Myocyte (in vitro differentiated cells): ENCODE results near the gene EFTUD2. TPM values are rescaled to one million over a fixed set of nuclear protein-coding genes. Genes with fewer than 3 reads are reported as not detected.

ENCODE experiments used
- DNase-seq: peaks from one replicate; pipeline ENCODE4 v3.0.0-alpha.2; 2012; ENCODE audit warnings: low read depth
- total RNA-seq: library from RNA; depleted of rRNA; stranded (reverse); fragments of >200 nt; gene quantifications from 2 replicates; pipeline ENCODE4 v1.2.3, GENCODE V29; 2014

Gene EFTUD2
- total RNA-seq, 1 donor from 2014 or later: 111 TPM

DNA sequence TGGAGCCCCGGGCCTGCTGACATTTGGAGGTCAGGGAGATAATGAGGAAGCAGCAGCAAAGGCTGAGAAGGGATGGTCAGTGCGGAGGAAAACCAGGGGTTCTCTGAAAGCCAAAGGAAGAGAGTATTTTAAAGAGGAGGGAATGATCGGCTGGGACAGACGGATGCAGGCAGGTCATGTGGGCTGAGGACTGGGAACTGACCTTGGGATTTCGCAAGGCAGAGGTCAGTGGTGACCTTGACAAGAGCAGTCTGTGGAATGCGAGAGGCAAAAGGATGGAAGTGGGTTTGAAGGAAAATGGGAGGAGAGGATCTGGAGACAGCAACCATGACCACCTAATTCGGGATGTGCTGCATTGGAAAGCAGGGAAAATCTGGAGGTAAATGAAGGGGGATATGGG is 10.2 kb downstream of the EFTUD2 start:
- no peak for DNase-seq

DNA sequence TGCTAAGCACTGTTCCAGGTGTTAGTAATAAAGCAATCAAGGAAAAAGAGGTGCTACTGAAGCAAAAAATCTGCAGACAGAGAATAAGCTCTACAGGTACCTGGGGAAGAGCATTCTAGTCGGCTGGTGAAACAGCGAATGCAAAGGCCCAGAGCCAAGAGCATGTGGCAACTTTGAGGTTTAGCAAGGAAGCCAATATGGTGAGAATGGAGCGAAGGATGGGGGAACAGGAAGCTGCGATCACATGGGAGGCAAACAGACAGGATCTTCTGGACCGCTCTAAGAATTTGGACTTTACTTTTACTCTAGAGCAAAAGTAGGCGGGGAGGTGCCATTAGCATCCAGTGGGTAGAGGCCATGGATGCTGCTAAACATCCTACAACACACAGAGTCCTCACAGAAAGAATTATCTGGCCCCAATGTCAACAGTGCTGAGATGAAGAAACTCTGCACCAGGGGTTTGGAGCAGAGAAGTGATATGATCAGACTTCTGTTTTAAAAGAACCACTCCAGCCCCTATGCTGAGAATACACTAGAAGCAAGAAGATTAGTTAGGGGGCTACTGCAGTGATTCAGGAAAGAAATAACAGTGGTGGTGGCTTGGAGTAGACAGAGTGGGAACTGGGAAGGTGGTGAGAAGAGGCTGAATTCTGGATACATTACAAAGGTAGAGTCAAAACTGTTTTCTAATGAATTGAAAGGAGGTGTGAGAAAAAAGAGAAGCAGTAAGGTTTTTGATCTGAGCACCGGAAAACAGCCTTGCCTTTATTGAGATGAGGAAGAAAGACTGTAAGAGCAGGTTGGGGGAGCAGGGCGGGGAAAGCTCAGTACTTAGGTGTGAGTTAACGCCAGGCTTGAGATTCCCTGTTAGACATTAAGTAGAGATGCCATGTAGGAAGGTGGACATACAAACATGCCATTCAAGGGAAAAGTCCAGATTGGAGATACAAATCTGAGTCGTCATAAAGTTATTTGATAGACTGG is 11.0 kb downstream of the EFTUD2 start:
- DNase-seq: no peak

DNA sequence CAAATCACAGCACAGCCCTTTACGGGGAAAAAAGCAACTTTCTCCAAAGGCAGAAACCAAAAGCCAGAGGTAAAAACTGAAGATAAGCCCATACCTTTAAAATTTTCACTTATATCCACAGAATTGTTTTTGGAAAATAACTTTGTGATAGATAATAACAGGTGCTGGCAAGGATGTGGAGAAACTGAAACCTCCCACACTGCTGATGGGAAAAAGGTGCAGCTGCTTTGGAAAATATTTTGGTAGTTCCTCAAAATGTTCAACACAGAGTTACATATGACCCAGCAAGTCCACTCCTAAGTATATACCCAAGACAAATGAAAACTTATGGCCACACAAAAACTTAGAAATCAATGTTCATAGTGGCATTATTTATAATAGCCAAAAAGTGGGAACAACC is 12.2 kb downstream of the EFTUD2 start:
- peak; percentile 60 for DNase-seq

DNA sequence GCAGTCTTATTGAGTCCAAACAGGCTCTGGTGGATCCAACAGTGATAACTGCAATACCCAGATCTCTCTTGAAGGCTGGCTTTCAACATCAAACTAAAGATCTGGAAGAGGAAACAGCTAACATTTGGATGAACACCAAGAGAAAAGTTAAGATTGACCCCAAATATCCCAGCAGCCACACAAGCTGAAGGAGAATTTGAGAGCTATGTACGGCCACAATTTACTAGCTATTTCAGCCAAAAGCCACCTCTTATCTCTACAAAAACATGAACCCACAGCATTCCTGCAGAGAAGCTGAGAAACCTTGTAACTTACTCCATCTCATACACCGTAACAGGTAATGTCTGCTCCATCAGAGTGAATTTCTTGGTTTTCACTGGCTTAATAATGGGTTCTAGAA is 14.3 kb downstream of the EFTUD2 start:
- no peak for DNase-seq

DNA sequence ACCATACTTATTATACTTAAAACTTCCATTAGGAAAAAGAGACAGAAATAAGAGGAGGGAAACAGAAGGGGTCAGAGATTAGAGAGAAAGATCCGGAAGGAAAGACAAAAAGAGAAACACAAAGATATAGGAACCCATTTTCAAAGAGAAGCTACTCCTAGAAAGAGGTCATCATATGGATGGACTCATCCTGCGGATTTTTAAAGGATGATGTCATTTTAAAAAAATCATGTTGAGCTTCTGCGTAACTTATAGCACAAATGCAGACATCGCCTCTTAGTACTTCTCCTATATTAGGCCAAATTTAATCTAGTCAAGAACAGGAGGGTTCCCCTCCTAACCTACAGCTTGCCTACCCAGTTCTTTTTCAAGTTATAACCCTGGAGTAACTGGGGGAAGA is 18.1 kb downstream of the EFTUD2 start:
- DNase-seq: no peak

DNA sequence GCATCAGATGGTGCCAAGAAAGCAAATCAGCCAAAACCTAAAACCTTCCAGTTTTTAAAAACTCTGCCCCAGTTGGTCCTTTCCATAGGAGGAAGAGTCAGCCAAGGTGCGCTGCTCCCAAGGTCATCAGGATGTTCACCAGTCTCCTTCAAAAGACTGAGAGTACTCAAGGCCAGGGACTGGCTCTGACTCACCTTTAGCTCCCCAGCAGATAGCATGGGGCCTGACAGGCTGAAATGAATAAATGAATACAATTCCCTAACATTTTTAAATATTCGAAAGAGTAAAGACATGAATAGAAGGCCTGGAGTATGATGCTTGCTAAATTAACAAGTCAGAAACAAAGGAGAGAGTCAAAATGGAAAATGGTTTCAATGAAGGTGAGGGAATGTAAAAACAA is 19.2 kb downstream of the EFTUD2 start:
- DNase-seq: no peak

DNA sequence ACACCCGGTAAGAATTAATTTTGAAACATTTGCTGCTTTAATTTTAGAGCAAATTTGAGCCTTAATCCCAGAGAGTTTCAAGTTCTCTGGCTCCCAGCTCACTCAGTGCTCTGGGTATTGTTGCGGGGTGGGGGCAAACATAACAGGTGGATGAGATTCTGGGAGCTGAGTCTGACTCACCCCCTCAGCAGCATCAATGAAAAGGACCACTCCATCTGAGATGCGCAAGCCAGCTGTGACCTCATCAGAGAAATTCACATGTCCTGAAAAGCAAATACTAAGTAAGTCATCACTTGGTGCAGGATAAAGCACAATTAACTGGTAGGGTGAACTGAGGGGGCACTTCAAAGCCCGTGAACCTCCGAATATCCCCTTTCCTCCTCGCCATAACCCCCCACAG is 19.9 kb downstream of the EFTUD2 start:
- DNase-seq: no peak

DNA sequence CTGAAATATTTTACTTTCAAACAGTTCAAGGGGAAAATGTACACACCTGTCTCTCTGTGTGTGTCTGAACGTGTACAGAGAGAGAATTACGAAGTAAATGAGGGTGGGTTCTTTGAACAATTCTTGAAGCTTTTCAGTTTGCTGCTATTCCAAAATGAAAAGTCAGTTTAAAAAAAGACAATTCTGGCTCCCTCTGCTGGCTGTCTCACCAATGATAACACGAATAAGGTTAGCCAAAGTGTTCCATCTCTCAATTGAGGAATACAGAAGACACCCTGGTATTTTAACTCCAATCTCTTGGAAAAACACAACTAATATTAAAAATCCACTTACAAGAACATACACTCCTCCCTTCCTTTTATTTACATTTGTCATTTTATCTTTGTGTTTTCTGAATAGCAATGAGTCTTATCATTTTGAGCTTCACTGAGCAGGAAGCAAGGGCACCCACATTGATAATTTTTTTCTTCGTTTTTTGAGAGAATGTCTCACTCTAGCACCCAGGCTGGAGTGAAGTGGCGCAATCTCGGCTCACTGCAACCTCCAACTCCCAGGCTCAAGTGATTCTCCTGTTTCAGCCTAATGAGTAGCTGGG is 20.5 kb downstream of the EFTUD2 start:
- peak; percentile 40 for DNase-seq

DNA sequence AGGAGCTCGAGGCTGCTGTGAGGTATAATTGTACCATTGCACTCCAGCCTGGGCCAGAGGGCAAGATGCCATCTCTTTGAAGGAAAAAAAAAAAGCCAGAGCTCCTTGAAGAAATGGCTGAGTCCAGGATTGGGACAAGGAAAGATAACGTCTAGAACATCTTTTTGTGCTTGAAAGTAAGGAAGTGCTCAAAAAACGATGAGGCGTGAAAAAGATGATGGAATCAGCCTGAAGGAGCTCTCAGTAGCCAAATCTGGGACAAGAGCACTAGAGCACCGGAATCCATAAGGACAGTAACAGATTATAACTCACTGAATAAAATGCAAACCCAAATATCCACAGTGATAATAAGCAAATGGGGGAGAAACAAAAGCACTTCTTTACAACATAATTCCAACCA is 22.1 kb downstream of the EFTUD2 start:
- DNase-seq: no peak

DNA sequence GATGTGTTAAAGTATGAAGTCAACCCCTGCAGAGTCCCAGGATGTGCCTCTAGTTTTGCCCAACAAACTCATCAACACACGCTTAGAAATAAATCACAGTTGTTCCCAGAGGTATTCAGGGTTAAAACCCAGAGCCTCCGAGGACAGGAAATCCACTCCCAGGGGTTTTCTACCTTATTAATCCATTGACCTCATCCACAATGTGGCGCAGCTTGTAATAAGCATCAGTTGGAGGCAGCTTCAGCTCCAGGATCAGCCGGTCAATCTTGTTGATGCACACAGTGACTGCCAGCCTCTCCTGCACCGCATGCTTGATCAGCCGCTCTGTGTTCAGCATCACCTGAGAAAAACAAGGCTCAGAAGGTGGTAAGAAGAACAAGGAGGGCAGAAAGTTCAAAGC is 23.5 kb downstream of the EFTUD2 start:
- DNase-seq: no peak

DNA sequence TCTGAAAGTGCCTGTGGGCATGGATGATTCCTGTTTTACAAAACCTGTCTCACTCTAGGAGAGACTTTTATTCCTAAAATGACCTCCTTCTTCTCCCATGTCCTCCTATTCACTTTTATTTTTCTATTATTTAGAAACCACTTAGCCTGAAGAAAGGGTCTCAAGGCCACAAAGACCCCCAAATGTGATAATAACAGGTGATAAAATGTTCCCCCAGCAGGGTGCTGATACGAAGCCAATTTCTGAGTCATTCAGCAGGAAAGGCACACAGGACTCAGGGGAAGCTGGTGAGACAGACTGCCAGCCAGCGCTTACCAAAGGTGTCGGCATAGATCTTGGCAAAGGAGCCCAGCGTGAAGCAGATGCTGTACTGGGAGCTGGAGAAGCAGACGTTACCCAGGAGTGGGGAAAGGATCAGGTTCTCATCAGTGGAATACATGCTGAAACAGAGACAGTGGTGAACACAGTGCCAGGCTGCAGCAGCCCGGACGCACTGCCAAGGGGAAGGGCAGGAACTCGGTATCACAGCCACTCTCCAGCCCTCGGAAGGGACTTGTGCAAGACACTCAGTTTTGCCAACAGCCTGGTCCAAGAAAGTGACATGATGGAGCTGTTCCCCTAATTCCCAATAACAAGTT is 27.0 kb downstream of the EFTUD2 start:
- DNase-seq: no peak

DNA sequence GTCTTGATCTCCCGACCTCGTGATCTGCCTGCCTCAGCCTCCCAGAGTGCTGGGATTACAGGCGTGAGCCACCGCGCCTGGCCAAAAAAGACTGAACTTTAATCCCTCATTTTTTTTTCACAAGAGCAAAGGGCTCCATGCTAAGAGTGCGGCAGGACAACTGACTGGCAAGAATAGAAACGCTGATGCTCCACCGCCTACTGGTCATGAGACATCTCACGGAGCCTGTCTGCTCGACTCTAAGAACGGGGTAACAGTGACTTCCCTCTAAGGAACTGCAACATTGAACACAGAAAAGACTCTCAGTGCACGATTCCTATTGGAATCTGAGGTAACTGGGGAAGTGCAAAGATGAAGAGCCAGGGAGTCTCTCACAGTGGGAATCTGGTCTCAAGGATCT is 27.7 kb downstream of the EFTUD2 start:
- no peak for DNase-seq

DNA sequence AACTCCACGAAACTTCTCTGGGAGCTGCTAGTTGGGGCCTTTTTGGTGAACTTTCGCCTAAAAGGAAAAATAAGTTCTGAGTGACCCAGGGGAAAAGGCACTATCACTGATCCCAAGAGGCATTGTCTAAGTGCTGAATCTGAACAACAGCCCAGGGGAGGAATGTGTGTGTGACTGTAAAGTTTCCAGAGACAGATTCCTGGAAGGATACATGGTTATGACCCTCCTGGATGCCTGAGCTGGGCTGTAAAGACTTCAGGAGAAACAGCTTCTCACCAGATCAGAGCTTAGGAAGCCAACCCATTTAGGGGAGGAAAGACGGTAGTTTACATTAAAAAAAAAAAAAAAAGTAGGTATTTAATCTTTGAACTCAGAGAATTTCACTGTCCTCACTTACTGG is 31.4 kb downstream of the EFTUD2 start:
- DNase-seq: no peak

DNA sequence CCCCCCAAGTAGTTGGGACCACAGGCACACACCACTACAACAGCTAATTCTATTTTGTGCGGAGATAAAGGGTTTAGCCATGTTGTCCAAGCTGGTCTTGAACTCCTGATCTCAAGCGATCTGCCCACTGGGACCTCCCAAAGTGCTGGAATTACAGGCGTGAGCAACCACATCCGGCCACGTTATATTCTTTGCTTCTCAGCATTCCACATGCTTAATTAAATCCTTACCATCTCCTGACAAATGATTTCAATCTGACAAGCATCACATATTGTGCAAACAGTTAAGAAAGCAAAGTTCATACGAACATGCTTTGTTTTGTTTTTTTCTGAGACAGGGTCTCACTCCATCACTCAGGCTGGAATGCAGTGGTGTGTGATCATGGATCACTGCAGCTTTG is 33.3 kb downstream of the EFTUD2 start:
- DNase-seq: no peak

DNA sequence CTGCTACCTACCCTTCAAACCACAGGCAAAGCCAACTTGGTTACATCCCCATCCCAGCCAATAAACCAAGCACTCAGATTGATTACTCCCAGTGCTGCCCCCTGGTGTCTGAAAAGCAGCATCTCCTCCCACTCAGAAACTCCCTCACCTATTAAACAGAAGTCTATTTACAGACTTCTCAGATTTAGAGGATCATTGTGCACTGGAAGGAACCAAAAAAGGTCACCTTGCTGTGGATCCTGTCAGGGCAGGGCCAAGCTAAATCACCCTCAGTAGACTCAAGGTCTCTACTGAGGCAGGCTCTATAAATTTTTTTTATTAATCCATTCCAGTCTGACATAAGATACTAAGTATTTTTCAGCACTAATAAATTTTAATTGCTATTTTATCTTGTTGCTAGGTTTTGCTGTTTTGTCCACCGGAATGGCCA is 34.0 kb downstream of the EFTUD2 start:
- DNase-seq: peak; percentile 79

DNA sequence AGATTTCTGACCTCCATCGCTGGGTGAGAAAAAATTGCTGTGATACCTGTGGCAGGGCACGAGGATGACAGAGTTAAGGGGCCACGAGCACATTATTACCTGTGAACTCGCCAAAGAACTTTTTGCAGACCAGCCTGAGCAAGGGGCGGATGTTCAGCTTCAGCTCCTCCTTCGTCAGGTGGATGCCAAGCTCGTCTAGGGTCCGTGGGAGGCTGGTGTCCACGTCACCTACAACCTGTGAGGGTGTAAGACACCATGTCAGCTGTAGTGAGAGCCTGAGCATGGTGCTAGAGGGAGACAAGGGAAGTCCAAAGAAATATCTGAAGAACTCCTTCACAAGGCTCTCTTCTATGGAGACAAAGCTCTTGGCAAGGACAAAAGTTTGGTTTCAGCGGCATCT is 34.4 kb downstream of the EFTUD2 start:
- no peak for DNase-seq

DNA sequence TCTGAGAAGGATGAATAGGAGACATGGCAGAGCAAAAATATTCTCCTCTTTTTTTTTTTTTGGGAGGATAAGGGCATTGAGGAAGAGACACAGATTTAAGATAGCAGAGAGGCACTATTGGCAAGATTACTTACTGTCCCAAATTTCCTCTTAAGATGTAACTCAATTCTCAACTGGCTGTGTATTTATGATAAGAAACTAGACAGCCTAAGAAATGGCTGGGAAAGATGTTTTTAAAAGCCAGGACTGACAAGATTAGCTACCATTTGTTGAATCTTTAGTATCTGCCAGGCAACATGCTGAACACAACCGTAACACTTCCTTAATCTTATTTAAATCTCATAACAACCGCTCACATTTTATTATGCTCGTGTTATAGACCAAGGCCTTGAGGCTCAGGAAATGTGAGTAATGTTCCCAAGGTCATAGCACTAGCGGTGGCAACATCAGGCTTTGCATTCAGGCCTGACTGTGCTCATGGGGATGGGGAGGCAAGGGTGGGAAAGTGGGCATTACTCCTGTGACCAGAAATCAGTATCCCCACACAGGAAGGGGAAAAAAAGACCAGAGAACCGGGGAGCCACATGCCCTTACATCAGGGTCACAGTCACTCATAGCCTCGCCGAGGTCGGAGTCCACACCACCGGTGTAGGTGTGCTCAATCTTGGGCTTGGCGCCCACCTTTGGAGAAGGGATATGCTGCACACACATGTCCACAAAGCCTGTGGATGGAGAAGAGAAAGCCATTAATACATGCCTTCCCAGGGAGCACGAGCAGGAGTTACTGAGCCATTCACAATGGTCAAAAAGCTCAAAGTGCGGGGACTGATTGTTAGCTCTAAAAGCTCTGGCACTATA is 36.0 kb downstream of the EFTUD2 start:
- no peak for DNase-seq

DNA sequence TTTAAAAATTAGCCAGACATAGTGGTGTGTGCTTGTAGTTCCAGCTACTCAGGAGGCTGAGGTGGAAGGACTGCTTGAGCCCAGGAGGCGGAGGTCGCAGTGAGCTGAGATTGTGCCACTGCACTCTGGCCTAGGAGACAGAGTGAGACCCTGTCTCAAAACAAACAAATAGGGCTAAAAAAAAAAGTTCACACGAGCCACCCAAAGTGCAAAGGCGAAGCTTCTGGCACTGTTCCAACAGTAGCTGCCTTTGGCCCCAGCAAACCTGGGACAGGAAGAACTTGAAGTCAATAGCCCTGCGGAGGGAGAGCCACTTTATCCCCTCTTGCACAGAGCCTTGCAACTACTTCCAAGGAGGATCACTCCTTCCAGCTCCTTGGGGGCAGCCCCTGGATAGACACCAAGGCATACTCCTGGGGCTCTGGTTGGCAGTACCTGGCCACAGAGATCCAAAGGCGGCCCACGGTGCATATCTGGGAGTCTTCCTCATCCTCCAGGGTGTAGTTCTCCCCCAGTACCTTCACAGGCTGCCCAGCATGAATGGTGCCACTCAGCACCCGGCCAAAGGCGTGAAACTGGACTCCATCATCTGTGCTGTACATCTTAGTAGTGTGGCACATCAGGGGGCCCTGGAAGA is 36.8 kb downstream of the EFTUD2 start:
- DNase-seq: no peak

DNA sequence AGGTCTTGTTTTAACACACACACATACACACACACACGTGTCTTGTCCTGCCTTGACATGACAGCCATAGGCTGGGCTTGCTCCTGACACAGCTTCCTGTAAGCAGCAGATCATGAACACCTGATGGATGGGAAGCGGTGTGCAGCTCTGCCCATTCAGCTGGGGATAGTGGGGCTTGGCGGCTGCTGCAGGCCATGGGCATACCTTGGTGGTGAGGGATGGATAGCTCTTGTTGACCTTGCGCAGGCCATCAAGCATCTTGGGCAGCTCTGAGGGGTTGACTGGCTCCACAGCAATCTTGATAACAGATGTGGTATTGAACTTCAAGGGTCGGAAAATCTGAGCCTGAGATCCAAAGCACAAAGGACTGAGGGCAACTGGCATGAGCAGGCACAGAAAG is 39.5 kb downstream of the EFTUD2 start:
- no peak for DNase-seq

DNA sequence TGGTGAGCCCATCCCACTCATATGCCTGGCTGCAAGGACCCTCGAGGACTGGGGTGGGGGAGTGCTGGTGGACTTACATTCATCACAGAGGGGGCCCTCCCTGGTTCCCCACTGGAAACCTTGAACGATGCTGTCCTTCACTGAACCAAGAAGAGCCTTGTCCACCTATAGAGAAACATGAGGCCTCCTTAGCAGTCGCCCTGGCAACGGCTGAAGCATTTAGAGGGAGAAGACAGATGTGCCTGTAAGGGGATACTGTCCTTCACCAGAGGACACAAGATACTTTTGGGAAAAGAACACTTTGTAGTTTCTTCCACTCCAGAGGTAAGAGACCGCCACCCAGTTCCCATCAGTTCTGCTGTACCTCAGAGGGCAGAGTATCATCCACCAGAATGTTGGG is 45.1 kb downstream of the EFTUD2 start:
- no peak for DNase-seq

DNA sequence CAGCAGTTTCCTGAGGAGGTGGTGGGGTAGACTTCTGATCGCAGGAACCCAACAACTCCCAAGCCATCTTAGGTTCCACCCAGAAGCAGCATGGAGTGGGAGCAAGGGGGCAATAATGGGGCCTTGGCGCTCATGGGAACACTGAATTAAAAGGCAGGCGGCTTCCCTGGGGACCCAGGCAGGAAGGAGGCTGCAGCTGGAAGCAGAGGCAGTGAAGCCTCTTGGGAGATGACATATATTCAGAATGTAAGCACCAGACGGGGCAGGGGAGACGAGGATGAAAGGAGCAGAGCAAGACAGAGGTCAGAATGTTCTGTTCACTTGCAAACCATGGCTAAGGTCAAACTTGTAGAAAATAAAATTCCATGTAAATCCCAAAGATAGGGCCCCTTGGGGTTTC is 48.6 kb downstream of the EFTUD2 start:
- no peak for DNase-seq
